GM12801 (cell line): ENCODE measurements around the gene TBXA2R.

Experiments used
- TF ChIP-seq, protein P1 (sequence below): IDR thresholded peaks from one replicate; pipeline ENCODE4 v1.5.1; 2011; ENCODE audit warnings: control low read depth; ENCODE audit not compliant: insufficient read length; ENCODE audit errors: extremely low read depth

TBXA2R gene

DNA sequence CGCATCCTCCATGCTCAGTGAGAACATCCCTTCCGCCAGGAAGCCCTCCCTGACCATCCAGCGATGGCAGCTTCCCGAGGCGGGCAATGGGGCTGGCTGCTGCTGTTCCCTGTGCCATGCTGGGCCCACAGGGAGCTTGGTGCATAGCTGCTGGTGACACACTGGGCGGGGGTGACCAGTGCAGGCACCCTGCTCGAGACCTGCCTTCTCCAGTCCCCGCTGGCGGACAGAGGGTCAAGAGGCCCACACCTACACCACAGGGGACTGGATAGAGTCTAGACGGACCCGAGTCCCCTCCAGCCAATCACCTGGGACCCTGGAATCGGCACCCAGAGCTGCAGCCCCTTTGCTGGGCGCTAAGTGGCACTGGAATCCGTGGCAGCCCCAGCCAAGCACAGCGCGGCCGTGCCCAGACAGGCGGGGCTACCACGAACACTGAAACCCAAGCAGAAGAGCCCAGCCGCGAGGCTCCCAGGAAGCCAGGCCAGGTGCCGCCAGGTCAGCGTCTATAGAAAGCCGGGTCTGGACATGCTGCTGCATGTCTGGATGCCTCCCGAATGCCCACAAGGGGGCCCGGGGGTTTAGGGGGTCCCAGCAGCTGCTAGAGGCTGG is 9.0 kb upstream of the TBXA2R start:
- TF ChIP-seq, protein P1, sequence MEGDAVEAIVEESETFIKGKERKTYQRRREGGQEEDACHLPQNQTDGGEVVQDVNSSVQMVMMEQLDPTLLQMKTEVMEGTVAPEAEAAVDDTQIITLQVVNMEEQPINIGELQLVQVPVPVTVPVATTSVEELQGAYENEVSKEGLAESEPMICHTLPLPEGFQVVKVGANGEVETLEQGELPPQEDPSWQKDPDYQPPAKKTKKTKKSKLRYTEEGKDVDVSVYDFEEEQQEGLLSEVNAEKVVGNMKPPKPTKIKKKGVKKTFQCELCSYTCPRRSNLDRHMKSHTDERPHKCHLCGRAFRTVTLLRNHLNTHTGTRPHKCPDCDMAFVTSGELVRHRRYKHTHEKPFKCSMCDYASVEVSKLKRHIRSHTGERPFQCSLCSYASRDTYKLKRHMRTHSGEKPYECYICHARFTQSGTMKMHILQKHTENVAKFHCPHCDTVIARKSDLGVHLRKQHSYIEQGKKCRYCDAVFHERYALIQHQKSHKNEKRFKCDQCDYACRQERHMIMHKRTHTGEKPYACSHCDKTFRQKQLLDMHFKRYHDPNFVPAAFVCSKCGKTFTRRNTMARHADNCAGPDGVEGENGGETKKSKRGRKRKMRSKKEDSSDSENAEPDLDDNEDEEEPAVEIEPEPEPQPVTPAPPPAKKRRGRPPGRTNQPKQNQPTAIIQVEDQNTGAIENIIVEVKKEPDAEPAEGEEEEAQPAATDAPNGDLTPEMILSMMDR, result no peak

DNA sequence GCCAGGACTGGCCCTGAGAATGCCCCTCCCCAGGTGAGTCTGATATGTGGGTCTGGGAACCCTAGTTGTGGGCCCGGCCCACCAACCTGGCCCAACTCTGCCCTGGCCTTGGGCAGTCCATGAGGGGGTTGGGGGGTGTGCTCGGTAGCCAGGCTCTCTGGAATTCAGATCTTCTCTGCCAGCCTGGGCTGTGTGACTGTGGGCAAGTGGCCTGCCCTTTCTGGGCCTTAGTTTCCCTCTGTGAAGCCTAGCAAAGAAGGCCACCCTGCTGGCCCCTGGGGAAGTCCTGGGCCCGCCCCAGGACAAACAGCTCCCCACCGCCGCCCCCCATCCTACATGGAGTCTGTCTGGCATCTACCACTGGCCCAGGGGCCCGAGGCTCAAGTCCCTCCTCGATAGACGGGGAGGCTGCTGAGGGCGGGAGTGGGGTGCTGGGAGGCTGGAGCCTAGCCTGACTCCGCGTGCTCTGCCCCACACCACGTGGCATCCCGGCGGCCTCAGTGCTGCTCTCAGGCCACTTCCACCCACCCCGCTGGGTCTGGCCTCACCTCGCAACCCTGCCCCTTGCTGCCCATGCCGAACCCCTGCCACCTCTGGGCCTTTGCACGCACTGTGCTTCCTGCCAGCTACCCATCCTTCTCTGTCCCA is 8.3 kb upstream of the TBXA2R start:
- TF ChIP-seq, protein P1, result no peak

DNA sequence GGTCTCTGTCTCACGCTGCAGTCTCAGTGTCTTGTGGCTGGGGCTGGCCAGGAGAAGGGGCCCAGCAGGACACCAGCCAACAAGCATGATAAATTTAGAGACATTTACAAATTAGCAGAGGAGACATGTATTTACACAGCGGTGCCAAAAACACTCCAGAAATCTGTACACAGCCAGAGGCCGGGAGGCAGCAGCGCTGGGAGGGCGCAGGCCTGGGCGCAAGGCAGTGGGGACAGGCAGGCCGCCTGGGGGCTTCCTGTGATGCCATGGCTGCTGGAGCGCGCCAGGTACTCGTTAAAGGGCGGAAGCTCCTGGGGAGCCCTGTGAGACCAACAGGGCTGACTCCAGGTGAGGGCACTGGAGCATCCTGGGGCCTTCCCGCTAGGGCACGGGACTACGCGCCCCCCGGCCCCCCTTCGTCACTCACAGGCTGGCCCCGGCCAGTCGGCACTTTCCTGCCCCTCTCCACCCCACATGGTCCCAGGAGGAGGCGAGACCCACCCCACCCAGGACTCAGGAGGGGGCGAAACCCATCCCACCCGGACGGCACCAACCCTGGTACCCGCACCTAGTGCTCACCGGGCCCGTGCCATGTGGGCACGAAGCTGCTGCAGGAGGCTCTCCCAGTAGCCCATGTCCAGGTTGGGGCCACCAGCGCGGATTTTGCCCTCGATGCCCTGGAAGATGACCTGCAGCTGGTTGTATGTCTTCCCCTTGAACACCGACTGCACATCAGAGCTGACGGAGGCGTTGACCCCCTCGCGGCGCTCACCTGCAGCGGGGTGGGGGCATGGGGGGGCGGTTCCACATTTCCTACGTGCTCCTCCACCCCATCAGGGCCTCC is 7.4 kb upstream of the TBXA2R start:
- TF ChIP-seq, protein P1, result no peak

DNA sequence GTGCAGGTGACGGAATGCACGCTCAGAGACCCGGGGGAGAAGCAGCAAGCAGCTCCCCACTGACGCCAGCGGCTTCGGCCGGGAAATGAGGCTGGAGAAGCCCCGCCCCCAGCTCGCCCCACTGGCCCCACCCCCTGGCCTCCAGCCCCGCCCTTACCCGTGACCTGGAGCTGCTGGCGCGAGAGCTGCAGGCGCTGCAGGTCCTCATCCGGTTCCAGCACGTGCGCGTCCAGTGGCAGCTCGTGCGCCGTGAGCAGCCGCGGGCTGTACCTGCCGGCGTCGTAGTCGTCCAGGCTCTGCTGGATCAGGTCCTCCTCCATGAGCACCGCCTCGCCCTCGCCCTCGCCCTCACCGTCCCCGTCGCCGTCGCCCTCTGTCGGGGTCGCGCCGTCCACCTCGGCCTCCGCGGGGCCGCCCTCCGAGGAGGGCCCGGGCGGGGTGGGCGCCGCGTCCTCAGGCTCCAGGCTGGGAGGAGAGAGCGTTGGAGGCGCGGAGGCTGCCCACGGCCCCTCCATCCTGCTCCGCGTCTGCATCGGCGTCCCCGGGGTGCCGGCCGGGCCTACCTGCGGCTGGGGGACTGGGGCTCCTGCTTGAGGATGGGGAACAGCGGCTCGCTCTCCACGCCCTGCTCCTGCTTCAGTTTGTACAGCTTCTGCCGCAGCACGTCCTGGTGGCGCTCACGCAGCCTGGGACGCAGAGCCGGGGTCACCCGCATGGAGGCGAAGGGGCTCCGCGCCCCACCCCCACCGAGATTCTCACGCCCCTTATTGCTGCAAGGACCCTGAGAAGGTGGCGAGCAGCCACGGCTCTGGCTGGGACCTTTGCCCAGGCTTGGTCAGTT is 6.4 kb upstream of the TBXA2R start:
- TF ChIP-seq, protein P1, result no peak

DNA sequence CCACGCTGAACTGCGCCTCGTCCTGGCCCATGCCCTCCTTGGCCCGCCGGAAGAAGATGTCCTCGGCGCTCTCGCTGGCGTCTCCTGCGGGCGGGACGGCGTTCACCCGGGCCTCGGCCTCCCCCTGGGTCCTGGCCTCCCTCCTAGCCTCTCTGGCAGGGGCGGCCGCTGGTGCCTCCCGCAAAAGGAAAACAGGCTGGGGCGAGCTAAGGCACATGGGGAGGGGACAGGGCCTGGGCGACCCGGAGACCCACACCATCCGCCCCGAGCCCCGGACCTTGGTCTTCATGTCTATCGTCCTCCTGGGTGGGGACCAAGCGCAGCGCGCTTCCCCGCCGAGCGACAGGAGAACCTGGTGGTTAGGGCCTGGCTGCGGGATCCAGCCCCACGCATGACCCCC is 5.7 kb upstream of the TBXA2R start:
- TF ChIP-seq, protein P1, result no peak

DNA sequence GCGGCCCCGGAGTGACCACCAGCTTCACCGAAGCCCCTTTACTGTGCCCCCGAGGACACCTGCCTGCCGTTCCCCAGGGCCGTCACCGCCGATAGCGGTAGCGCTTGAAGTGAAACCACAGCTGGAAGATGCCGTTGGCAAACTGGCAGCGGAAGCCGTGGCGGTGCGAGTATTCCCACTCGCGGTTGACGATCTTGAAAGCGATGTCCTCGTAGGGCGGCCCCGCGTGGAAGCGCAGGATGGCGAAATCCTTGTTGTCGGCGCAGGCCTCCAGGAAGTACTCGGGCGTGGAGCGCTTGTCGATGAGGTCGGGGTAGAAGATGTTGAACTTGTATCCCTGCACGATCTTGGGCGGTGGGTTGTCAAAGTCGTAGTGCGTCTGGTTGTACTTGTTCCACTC is 5.2 kb upstream of the TBXA2R start:
- TF ChIP-seq, protein P1, result no peak
